ENCODE data around the gene SPECC1. TPM values are rescaled to one million over a fixed set of nuclear protein-coding genes. Genes with fewer than 3 reads are reported as not detected.

SPECC1 gene
- total RNA-seq, 1 experiment from 2014 or later = 128 TPM

DNA sequence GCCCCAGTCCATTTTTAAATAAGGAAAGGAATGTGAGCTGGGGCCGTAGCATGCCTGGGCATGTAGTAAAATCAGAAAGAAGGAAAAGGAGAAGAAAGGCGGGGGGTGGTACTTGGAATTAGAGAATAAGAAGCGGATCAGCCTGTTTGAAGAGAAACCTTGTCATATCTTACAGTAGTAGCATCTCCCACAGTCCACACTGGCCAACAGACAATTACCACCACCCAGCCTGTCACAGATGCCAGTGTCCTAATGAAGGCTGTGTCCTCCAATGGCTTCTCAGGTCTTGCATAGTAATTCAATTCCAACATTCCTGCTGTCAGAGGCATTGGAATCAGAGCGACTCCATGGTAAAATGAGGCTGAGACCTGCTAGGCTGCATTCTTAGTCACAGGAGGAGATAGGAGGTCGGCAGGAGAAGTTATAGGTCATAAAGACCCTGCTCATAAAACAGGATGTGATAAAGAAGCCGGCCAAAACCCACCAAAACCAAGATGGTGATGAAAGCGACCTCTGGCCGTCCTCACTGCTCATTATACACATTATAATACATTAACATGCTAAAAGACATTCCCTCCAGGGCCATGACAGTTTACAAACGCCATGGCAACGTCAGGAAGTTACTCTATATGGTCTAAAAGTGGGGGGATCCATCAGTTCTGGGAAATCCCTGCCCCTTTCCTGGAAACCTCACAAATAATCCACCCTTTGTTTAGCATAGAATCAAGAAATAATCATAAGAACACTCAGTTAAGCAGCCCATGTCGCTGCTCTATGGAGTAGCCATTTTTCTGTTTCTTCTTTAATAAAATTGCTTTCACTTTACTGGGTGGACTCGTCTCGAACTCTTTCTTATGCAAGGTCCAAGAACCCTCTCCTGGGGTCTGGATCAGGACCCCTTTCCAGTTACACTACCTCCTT, 22.0 kb upstream of the SPECC1 start:
- H3K27me3 ChIP-seq (ENCODE audit: insufficient read depth, low read depth) = no peaks in the 10 kb centered on the region
- intact Hi-C loops (cut with micrococcal nuclease; ENCODE audit: unreplicated experiment) = no loop called here
- no TSS peak for BruUV-seq (replicated peaks)
- POLR2A ChIA-PET (ENCODE audit: unreplicated experiment) = no interaction called here
- H3K4me2 ChIP-seq = no peak overlapping the region
- no peak overlapping the region for H2AFZ ChIP-seq
- no peaks in the 10 kb centered on the region for H3K36me3 ChIP-seq (ENCODE audit: low read depth)
- H4K20me1 ChIP-seq (ENCODE audit: insufficient read depth) = no peaks in the 10 kb centered on the region
- TF ChIP-seq, protein P1, sequence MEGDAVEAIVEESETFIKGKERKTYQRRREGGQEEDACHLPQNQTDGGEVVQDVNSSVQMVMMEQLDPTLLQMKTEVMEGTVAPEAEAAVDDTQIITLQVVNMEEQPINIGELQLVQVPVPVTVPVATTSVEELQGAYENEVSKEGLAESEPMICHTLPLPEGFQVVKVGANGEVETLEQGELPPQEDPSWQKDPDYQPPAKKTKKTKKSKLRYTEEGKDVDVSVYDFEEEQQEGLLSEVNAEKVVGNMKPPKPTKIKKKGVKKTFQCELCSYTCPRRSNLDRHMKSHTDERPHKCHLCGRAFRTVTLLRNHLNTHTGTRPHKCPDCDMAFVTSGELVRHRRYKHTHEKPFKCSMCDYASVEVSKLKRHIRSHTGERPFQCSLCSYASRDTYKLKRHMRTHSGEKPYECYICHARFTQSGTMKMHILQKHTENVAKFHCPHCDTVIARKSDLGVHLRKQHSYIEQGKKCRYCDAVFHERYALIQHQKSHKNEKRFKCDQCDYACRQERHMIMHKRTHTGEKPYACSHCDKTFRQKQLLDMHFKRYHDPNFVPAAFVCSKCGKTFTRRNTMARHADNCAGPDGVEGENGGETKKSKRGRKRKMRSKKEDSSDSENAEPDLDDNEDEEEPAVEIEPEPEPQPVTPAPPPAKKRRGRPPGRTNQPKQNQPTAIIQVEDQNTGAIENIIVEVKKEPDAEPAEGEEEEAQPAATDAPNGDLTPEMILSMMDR (conservative IDR thresholded peaks at IDR 0.05) = no peak
- TF ChIP-seq EZH2 (IDR thresholded peaks at IDR 0.05; ENCODE audit: low read depth) = no peak
- H3K27ac ChIP-seq = no peak overlapping the region
- no peaks in the 10 kb centered on the region for H3K79me2 ChIP-seq (ENCODE audit: low read depth)
- CTCF ChIA-PET = no interaction called here
- no peaks in the 10 kb centered on the region for H3F3A ChIP-seq (ENCODE audit: insufficient read depth, low read depth)
- no peak overlapping the region for H3K4me3 ChIP-seq
- H3K4me1 ChIP-seq (replicated peaks; ENCODE audit: insufficient read depth) = no peaks in the 10 kb centered on the region
- no peaks in the 10 kb centered on the region for H3K9me3 ChIP-seq (ENCODE audit: insufficient read depth, low read depth)
- H3K9me2 ChIP-seq (ENCODE audit: insufficient read depth) = no peaks in the 10 kb centered on the region
- no peak for DNase-seq

- no peaks in the 10 kb centered on the region for H3K4me1 ChIP-seq (replicated peaks; ENCODE audit: insufficient read depth)
- no TSS peak for BruUV-seq (replicated peaks)
- no peaks in the 10 kb centered on the region for H3K36me3 ChIP-seq (ENCODE audit: low read depth)
- DNase-seq = no peak
- H3K9me2 ChIP-seq (ENCODE audit: insufficient read depth) = no peaks in the 10 kb centered on the region
- ChIA-PET POLR2A (ENCODE audit: unreplicated experiment) (no interaction called here), CTCF (no interaction called here)
- no peak overlapping the region for H3K27ac ChIP-seq
- no peak overlapping the region for H2AFZ ChIP-seq
- H3K27me3 ChIP-seq (ENCODE audit: insufficient read depth, low read depth) = no peaks in the 10 kb centered on the region
- no peaks in the 10 kb centered on the region for H3K9me3 ChIP-seq (ENCODE audit: insufficient read depth, low read depth)
- no peaks in the 10 kb centered on the region for H3F3A ChIP-seq (ENCODE audit: insufficient read depth, low read depth)
- TF ChIP-seq, protein P1 (conservative IDR thresholded peaks at IDR 0.05) = no peak
- TF ChIP-seq EZH2 (IDR thresholded peaks at IDR 0.05; ENCODE audit: low read depth) = no peak
- no peaks in the 10 kb centered on the region for H4K20me1 ChIP-seq (ENCODE audit: insufficient read depth)
- no peak overlapping the region for H3K4me2 ChIP-seq
- no peaks in the 10 kb centered on the region for H3K79me2 ChIP-seq (ENCODE audit: low read depth)
- no peak overlapping the region for H3K4me3 ChIP-seq
- intact Hi-C loops (cut with micrococcal nuclease; ENCODE audit: unreplicated experiment) = no loop called here
Measured at GRCh38 chr17:19987897-19988296, 21.3 kb upstream of the SPECC1 start.

GRCh38 chr17:19991252-19991885, 17.8 kb upstream of the SPECC1 start:
- H3K4me3 ChIP-seq = no peak overlapping the region
- ChIA-PET POLR2A (ENCODE audit: unreplicated experiment) (no interaction called here), CTCF (no interaction called here)
- H3K9me3 ChIP-seq (ENCODE audit: insufficient read depth, low read depth) = no peaks in the 10 kb centered on the region
- no TSS peak for BruUV-seq (replicated peaks)
- no peak overlapping the region for H3K4me2 ChIP-seq
- H3F3A ChIP-seq (ENCODE audit: insufficient read depth, low read depth) = peaks cover 6% of the 10 kb centered on the region; the same call in 1 of the 2 replicates
- H4K20me1 ChIP-seq (ENCODE audit: insufficient read depth) = no peaks in the 10 kb centered on the region
- no peaks in the 10 kb centered on the region for H3K79me2 ChIP-seq (ENCODE audit: low read depth)
- H2AFZ ChIP-seq = no peak overlapping the region
- peak in 1 of 2 experiments; percentile 8 for DNase-seq
- H3K4me1 ChIP-seq (replicated peaks; ENCODE audit: insufficient read depth) = no peaks in the 10 kb centered on the region
- H3K9me2 ChIP-seq (ENCODE audit: insufficient read depth) = no peaks in the 10 kb centered on the region
- no peaks in the 10 kb centered on the region for H3K36me3 ChIP-seq (ENCODE audit: low read depth)
- no peak overlapping the region for H3K27ac ChIP-seq
- no peak for TF ChIP-seq EZH2 (IDR thresholded peaks at IDR 0.05; ENCODE audit: low read depth)
- TF ChIP-seq, protein P1 (conservative IDR thresholded peaks at IDR 0.05) = no peak
- H3K27me3 ChIP-seq (ENCODE audit: insufficient read depth, low read depth) = no peaks in the 10 kb centered on the region
- intact Hi-C loops (cut with micrococcal nuclease; ENCODE audit: unreplicated experiment) = loop anchor here (5.0 kb wide), 1 partner anchor 236 kb away; no protein-coding TSS in a partner anchor

Measured in PC-9 (cell line).